Measurements from ENCODE around the gene NTM. TPM values are rescaled to one million over a fixed set of nuclear protein-coding genes. Genes with fewer than 3 reads are reported as not detected.

NTM gene
- total and polyA plus RNA-seq, 9 donors: 0.16 to 8.5 (median 0.55) TPM; not detected in 3

DNA sequence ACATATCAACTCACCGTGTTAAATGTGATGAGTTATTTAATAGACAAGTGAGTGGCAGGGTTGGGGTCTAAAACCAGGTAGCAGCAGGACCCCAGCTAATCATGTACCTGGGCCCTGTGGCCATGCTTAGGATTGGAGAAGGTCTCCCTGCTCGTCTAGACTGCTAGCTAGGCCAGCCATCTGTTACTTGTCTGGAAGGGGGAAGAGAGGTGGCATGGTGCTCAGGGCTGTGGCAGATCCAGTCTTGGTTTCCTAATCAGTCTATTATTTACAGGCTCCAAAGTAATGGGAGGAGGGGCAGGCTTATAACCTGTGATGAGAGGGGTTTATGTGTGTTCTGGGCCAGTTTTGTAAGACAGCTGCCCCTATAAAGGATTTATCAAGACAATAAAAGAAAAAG lies 105.9 kb downstream of the NTM start:
- no peaks in the 10 kb centered on the region for H3K36me3 ChIP-seq
- H3K27me3 ChIP-seq: no peaks in the 10 kb centered on the region
- no peaks in the 10 kb centered on the region for H3K4me1 ChIP-seq (ENCODE audit: insufficient read depth)
- H3K9me3 ChIP-seq: no peaks in the 10 kb centered on the region
- TF ChIP-seq POLR2A (IDR thresholded peaks at IDR 0.05): no peak
- TF ChIP-seq, protein P1, sequence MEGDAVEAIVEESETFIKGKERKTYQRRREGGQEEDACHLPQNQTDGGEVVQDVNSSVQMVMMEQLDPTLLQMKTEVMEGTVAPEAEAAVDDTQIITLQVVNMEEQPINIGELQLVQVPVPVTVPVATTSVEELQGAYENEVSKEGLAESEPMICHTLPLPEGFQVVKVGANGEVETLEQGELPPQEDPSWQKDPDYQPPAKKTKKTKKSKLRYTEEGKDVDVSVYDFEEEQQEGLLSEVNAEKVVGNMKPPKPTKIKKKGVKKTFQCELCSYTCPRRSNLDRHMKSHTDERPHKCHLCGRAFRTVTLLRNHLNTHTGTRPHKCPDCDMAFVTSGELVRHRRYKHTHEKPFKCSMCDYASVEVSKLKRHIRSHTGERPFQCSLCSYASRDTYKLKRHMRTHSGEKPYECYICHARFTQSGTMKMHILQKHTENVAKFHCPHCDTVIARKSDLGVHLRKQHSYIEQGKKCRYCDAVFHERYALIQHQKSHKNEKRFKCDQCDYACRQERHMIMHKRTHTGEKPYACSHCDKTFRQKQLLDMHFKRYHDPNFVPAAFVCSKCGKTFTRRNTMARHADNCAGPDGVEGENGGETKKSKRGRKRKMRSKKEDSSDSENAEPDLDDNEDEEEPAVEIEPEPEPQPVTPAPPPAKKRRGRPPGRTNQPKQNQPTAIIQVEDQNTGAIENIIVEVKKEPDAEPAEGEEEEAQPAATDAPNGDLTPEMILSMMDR (IDR thresholded peaks at IDR 0.05): no peak
- no peak for TF ChIP-seq EP300 (IDR thresholded peaks at IDR 0.05)
- intact Hi-C loops (cut with DNase I): no loop called here
- DNase-seq: no peak
- no peak overlapping the region for H3K27ac ChIP-seq
- no peak overlapping the region for H3K4me3 ChIP-seq
- 47 to 63% (median 54%) methylated on average over 2 of the region's 2 CpGs for WGBS, 3 donors

GRCh38 chr11:131478341-131478740 lies 107.9 kb downstream of the NTM start:
- Histone ChIP-seq H3K4me1 (ENCODE audit: insufficient read depth) (no peaks in the 10 kb centered on the region), H3K27me3 (no peaks in the 10 kb centered on the region), H3K36me3 (no peaks in the 10 kb centered on the region), H3K9me3 (no peaks in the 10 kb centered on the region), H3K27ac (no peak overlapping the region), H3K4me3 (no peak overlapping the region)
- no peak for DNase-seq
- intact Hi-C loops (cut with DNase I): no loop called here
- 90 to 99% (median 93%) methylated on average over 2 of the region's 2 CpGs for WGBS, 3 donors
- TF ChIP-seq, protein P1 (IDR thresholded peaks at IDR 0.05): no peak
- TF ChIP-seq EP300 (IDR thresholded peaks at IDR 0.05): no peak

- Histone ChIP-seq H3K4me3 (no peak overlapping the region), H3K9me3 (no peaks in the 10 kb centered on the region), H3K27me3 (no peaks in the 10 kb centered on the region), H3K36me3 (no peaks in the 10 kb centered on the region), H3K27ac (no peak overlapping the region), H3K4me1 (ENCODE audit: insufficient read depth) (no peaks in the 10 kb centered on the region)
- no peak for DNase-seq
- TF ChIP-seq, protein P1 (IDR thresholded peaks at IDR 0.05): no peak
- TF ChIP-seq POLR2A (IDR thresholded peaks at IDR 0.05): no peak
- no peak for TF ChIP-seq EP300 (IDR thresholded peaks at IDR 0.05)
- intact Hi-C loops (cut with DNase I): no loop called here
- WGBS, 3 donors: 62 to 78% (median 69%) methylated on average over 3 of the region's 3 CpGs
These were observed 110.9 kb downstream of the NTM start for GRCh38 chr11:131481303-131481702.

GRCh38 chr11:131481971-131482370 lies 111.6 kb downstream of the NTM start:
- Histone ChIP-seq H3K27ac (no peak overlapping the region), H3K4me3 (no peak overlapping the region), H3K4me1 (ENCODE audit: insufficient read depth) (no peaks in the 10 kb centered on the region), H3K27me3 (no peaks in the 10 kb centered on the region), H3K9me3 (no peaks in the 10 kb centered on the region), H3K36me3 (no peaks in the 10 kb centered on the region)
- intact Hi-C loops (cut with DNase I): no loop called here
- no peak for DNase-seq
- 56 to 75% (median 66%) methylated on average over 3 of the region's 3 CpGs for WGBS, 3 donors
- TF ChIP-seq EP300 (IDR thresholded peaks at IDR 0.05) (no peak), POLR2A (IDR thresholded peaks at IDR 0.05) (no peak)
- TF ChIP-seq, protein P1 (IDR thresholded peaks at IDR 0.05): no peak

- Histone ChIP-seq H3K27ac (no peak overlapping the region), H3K4me3 (no peak overlapping the region), H3K36me3 (no peaks in the 10 kb centered on the region), H3K4me1 (ENCODE audit: insufficient read depth) (no peaks in the 10 kb centered on the region), H3K9me3 (no peaks in the 10 kb centered on the region), H3K27me3 (no peaks in the 10 kb centered on the region)
- intact Hi-C loops (cut with DNase I): no loop called here
- 82 to 90% (median 84%) methylated on average over 7 of the region's 7 CpGs for whole genome bisulfite sequencing, 3 donors
- no peak for TF ChIP-seq EP300 (IDR thresholded peaks at IDR 0.05)
- TF ChIP-seq, protein P1 (IDR thresholded peaks at IDR 0.05): no peak
- TF ChIP-seq POLR2A (IDR thresholded peaks at IDR 0.05): no peak
- no peak for DNase-seq
These were observed 113.0 kb downstream of the NTM start for GRCh38 chr11:131483453-131483852.
